Activated CD8-positive, alpha-beta memory T cell treated with anti-CD3 and anti-CD28 coated beads, Interleukin-2, amount 50 U/mL, for 24 hours (primary cell): ENCODE results near the gene IL1R2.

Source experiments
- DNase-seq: peaks from one replicate; pipeline ENCODE4 v3.0.0-alpha.2; 2020; ENCODE audit errors: extremely low read depth

Gene IL1R2

GRCh38 chr2:101991721-101992145, at the start of gene IL1R2:
TSS of gene IL1R2 (plus strand) at chr2:101991960. CDS start at chr2:102008576, 16,616 bp downstream.
- no peak for DNase-seq

- DNase-seq = no peak
Measured at GRCh38 chr2:101942851-101943250, 48.9 kb upstream of the IL1R2 start.

GRCh38 chr2:101946372-101947039, 45.3 kb upstream of the IL1R2 start:
- DNase-seq = no peak

- DNase-seq = no peak
Measured at GRCh38 chr2:101947374-101947773, 44.4 kb upstream of the IL1R2 start.

GRCh38 chr2:101948625-101949155, 43.1 kb upstream of the IL1R2 start:
- no peak for DNase-seq

- DNase-seq = no peak
Measured at GRCh38 chr2:101949304-101949703, 42.5 kb upstream of the IL1R2 start.

GRCh38 chr2:101951296-101951695, 40.5 kb upstream of the IL1R2 start:
- DNase-seq = no peak

- no peak for DNase-seq
Measured at GRCh38 chr2:101952551-101952950, 39.2 kb upstream of the IL1R2 start.

GRCh38 chr2:101956465-101957438, 35.0 kb upstream of the IL1R2 start:
- DNase-seq = no peak

GRCh38 chr2:101958061-101958460, 33.7 kb upstream of the IL1R2 start:
- no peak for DNase-seq

GRCh38 chr2:101960819-101961337, 30.9 kb upstream of the IL1R2 start:
- no peak for DNase-seq

- DNase-seq = no peak
Measured at GRCh38 chr2:101961338-101962191, 30.2 kb upstream of the IL1R2 start.

GRCh38 chr2:101962309-101962708, 29.5 kb upstream of the IL1R2 start:
- no peak for DNase-seq

- no peak for DNase-seq
Measured at GRCh38 chr2:101963198-101963597, 28.6 kb upstream of the IL1R2 start.

GRCh38 chr2:101967826-101968513, 23.8 kb upstream of the IL1R2 start:
- DNase-seq = no peak

GRCh38 chr2:101969723-101970122, 22.0 kb upstream of the IL1R2 start:
- DNase-seq = no peak

GRCh38 chr2:101970901-101971300, 20.9 kb upstream of the IL1R2 start:
- DNase-seq = no peak

- no peak for DNase-seq
Measured at GRCh38 chr2:101971836-101972235, 19.9 kb upstream of the IL1R2 start.

GRCh38 chr2:101972621-101973434, 18.9 kb upstream of the IL1R2 start:
- no peak for DNase-seq

GRCh38 chr2:101974663-101975062, 17.1 kb upstream of the IL1R2 start:
- DNase-seq = no peak
